Cardiac fibroblast (primary cell): Measurements from ENCODE around the gene AKR1B15.
"Not testable (repeated sequence)": the region's sequence is repeated elsewhere in the genome, so short reads cannot be mapped to it uniquely, and the experiment has no call there.

Source experiments
- DNase-seq, 2 donors: peaks; one replicate each; pipeline versions ENCODE4 v3.0.0 to v3.0.0-alpha.2; 2010; ENCODE audit warnings: low read depth in 2 of 2
- H3K4me3 ChIP-seq, 2 donors: replicated peaks in 1 of 2; 1 replicate in 1 of 2; 2 replicates in 1 of 2; pipeline ENCODE4 v1.5.1; 2011; ENCODE audit warnings: low read depth in 2 of 2, low read length in 2 of 2, mild to moderate bottlenecking in 2 of 2, moderate library complexity in 1 of 2
- TF ChIP-seq, protein P1 (sequence below): IDR thresholded peaks from one replicate; pipeline ENCODE4 v1.5.1; 2011; ENCODE audit warnings: low read depth, mild to moderate bottlenecking, low read length, inconsistent platforms

AKR1B15 gene

GRCh38 chr7:134557391-134557790 is 8.5 kb downstream of the AKR1B15 start:
- DNase-seq, result no peak

DNA sequence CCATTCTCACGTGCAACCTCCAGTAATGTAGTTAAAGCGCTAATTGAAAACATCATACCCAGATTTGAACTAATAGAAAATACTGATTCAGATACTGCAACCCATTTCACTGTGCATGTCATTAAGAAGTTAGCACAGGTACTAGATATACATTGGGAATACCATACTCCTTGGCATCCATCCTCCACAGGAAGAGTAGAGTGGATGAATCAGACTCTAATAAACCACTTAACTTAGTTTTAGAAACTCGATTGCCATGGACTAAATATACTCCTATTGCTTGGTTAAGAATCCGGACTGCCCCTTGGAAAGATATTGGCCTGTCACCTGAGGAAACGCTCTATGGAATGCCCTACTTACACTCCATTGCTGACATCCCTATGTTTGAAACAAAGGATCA is 9.5 kb downstream of the AKR1B15 start:
- no peak for DNase-seq
- TF ChIP-seq, protein P1, sequence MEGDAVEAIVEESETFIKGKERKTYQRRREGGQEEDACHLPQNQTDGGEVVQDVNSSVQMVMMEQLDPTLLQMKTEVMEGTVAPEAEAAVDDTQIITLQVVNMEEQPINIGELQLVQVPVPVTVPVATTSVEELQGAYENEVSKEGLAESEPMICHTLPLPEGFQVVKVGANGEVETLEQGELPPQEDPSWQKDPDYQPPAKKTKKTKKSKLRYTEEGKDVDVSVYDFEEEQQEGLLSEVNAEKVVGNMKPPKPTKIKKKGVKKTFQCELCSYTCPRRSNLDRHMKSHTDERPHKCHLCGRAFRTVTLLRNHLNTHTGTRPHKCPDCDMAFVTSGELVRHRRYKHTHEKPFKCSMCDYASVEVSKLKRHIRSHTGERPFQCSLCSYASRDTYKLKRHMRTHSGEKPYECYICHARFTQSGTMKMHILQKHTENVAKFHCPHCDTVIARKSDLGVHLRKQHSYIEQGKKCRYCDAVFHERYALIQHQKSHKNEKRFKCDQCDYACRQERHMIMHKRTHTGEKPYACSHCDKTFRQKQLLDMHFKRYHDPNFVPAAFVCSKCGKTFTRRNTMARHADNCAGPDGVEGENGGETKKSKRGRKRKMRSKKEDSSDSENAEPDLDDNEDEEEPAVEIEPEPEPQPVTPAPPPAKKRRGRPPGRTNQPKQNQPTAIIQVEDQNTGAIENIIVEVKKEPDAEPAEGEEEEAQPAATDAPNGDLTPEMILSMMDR, result no peak
- H3K4me3 ChIP-seq, result no peak overlapping the region

More at GRCh38 chr7:134557391-134557790, 8.5 kb downstream of the AKR1B15 start:
- H3K4me3 ChIP-seq, result no peak overlapping the region
- TF ChIP-seq, protein P1, result no peak

DNA sequence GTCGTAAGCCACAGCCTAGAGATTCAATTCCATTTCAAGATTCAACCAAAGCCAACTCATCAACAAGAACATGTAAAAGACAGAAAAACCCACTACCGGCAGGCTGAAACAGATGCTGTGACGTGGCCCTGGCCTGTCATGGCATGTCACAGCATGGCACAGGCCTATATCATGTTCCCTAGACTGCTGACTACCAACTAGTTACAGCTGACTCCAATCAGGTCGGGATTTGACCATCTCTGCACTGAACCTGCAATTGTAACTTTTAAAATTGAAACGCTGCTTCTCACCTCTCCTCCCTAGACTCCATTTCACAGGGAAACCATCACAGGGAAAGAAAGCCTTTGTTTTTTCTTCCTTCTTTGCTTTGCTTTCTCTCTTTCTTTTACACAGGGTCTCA is 12.7 kb downstream of the AKR1B15 start:
- H3K4me3 ChIP-seq, DNase-seq: not testable (repeated sequence)

DNA sequence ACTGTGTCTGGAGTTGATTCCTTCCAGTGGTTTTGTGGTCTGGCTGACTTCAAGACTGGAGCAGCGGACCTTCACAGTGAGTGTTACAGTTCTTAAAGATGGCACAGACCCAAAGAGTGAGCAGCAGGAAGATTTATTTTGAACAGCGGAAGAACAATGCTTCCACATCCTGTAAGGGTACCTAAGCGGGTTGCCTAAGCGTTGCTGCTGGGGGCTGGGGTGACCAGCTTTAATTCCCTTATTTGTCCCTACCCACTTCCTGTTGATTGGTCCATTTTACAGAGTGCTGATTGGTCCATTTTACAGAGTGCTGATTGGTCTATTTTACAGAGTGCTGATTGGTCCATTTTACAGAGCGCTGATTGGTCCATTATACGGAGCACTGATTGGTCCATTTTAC is 13.2 kb downstream of the AKR1B15 start:
- H3K4me3 ChIP-seq, result no peak overlapping the region
- peak; percentile 52 to 54 for DNase-seq
- TF ChIP-seq, protein P1, result no peak

DNA sequence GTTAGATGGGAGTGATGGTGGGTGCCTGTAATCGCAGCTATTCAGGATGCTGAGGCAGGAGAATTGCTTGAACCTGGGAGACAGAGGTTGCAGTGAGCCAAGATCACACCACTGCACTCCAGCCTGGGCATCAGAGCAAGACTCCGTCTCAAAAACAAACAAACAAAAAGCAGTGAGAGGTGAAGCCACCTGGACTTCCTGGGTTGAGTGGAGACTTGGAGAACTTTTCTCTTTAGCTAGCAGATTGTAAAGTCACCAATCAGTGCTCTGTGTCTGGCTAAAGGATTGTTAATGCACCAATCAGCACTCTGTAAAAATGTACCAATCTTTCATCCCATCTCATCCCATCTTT is 14.5 kb downstream of the AKR1B15 start:
- H3K4me3 ChIP-seq, DNase-seq: not testable (repeated sequence)

DNA sequence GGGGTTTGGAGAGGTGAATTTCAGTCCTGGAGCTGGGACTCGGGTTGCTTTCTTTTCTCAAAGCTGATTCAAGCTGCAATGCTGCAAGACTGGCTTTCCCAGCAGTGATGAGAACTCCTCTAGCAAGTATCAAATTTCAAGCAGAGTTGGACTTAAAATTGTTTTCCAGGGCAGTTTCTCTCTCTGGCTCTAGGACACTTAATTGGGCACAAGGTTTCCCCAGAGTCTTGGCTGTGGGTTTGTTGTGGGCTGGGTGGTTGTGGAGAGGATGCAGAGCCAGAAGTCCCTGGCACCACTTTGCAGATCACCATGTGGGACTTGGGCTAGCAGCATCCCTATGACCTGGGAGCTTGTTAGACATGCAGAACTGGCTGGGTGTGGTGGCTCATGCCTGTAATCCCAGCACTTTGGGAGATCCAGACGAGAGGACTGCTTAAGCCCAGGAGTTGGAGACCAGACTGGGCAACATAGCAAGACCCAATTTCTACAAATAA is 16.8 kb downstream of the AKR1B15 start:
- peak; percentile 26 to 61 for DNase-seq
- H3K4me3 ChIP-seq, result no peak overlapping the region

DNA sequence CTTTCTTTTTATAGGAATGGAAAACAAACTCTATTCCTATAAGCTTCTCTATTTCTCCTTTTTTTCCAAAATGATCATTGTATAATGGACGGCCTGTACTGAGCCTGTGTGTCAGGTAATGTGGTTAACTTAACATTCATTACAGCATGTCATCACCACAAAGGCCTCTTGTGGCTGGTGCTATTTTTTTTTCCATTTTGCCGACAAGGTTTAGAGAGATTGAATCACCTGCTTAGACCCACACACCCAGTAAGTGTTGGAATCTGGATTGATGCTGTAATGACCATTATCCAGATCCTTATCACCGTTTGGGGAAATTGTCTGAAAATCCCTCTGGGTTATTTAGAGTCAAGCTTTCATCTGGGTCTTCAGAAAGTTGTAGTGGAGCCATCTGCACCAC is 18.5 kb downstream of the AKR1B15 start:
- TF ChIP-seq, protein P1, result no peak
- no peak overlapping the region for H3K4me3 ChIP-seq
- DNase-seq, result no peak

More for the DNA sequence above, 16.8 kb downstream of the AKR1B15 start:
- TF ChIP-seq, protein P1, result no peak

DNA sequence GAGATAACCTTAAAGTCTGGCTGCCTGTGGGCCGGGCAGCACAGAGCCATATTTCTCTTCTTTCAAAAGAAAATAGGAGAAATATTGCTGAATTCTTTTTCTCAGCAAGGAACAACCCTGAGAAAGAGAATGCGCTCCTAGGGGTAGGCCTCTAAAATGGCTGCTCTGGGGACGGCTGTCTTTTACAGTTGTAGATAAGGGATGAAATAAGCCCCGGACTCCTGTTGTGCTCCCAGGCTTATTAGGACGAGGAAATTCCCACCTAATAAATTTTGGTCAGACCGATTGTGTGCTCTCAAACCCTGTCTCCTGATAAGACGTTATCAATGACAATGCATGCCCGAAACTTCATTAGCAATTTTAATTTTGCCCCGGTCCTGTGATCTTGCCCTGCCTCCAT is 21.1 kb downstream of the AKR1B15 start:
- not testable (repeated sequence) for H3K4me3 ChIP-seq, DNase-seq

DNA sequence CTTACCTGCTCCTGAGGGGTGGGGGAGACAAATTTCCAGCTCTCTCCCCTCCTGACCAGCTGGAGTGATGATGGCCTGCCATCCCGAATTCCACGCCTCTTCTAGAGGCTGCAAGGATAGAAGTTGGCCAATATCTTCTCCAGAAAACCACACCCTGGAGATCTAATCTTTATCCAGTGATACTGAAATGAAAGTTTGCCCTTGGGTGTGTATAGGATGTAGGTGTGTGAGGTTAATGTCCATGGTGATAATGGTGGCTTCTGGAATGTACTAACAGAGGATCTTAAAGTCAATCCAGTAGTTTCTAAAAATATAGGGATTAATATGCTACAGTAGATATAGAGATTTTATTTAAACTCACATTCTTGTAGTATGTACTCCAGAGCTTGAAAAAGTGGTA is 22.2 kb downstream of the AKR1B15 start:
- no peak overlapping the region for H3K4me3 ChIP-seq
- TF ChIP-seq, protein P1, result no peak
- no peak for DNase-seq
